ENCODE data around the gene HIVEP3. TPM values are rescaled to one million over a fixed set of nuclear protein-coding genes. Genes with fewer than 3 reads are reported as not detected.
A peak's percentile ranks its signal among the peaks of the same experiment; 100 is the strongest.

The HIVEP3 gene
- total and polyA plus RNA-seq, 4 donors = 7.0 to 14.7 (median 8.8) TPM

DNA sequence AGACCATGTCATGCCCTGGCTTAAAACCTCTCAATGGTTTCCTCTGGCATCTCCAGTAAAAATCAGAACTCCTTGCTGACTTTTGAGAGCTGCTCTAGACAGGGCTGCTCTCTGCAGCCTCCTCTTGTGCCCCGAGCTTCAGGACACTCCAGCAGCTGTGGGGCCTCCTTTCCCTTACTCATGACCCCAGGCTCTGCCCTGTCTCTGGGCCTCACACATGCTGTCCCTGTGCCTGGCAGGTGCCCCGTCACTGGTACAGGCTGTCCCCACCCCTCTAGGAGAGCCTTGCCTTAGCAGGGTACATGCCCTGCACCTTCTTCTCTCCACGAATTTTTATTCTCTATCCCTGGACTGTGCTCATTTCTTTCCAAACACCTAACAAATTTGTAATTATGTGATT, 43.2 kb downstream of the HIVEP3 start:
- Histone ChIP-seq H3K4me3 (no peak overlapping the region), H3K9ac (ENCODE audit: insufficient read depth in 1 of 2, low read length in 2 of 2) (no peak overlapping the region), H3K36me3 (ENCODE audit: control insufficient read depth in 4 of 4, insufficient read depth in 4 of 4, low read length in 4 of 4) (no peaks in the 10 kb centered on the region), H3K27ac (ENCODE audit: low read depth in 1 of 2, low read length in 1 of 2) (peak overlapping the region in 1 of 2 donors; percentile 25), H3K4me1 (ENCODE audit: control insufficient read depth in 5 of 5, insufficient read depth in 5 of 5, low read length in 5 of 5) (peaks cover 0 to 30% (median 15%) of the 10 kb centered on the region in 5 donors), H3K27me3 (ENCODE audit: control insufficient read depth in 3 of 3, insufficient read depth in 3 of 3, low read length in 2 of 3) (no peaks in the 10 kb centered on the region), H3K9me3 (ENCODE audit: control insufficient read depth in 4 of 4, insufficient read depth in 3 of 4, low read length in 3 of 4) (no peaks in the 10 kb centered on the region)
- TF ChIP-seq, protein P1, sequence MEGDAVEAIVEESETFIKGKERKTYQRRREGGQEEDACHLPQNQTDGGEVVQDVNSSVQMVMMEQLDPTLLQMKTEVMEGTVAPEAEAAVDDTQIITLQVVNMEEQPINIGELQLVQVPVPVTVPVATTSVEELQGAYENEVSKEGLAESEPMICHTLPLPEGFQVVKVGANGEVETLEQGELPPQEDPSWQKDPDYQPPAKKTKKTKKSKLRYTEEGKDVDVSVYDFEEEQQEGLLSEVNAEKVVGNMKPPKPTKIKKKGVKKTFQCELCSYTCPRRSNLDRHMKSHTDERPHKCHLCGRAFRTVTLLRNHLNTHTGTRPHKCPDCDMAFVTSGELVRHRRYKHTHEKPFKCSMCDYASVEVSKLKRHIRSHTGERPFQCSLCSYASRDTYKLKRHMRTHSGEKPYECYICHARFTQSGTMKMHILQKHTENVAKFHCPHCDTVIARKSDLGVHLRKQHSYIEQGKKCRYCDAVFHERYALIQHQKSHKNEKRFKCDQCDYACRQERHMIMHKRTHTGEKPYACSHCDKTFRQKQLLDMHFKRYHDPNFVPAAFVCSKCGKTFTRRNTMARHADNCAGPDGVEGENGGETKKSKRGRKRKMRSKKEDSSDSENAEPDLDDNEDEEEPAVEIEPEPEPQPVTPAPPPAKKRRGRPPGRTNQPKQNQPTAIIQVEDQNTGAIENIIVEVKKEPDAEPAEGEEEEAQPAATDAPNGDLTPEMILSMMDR (IDR thresholded peaks at IDR 0.05; ENCODE audit: control extremely low read depth, extremely low read depth) = no peak
- DNase-seq (no peak), ATAC-seq (ENCODE audit: insufficient read depth, low FRiP score) (no peak)
- 68 to 71% methylated on average over 3 of the region's 3 CpGs for WGBS, 2 donors

DNA sequence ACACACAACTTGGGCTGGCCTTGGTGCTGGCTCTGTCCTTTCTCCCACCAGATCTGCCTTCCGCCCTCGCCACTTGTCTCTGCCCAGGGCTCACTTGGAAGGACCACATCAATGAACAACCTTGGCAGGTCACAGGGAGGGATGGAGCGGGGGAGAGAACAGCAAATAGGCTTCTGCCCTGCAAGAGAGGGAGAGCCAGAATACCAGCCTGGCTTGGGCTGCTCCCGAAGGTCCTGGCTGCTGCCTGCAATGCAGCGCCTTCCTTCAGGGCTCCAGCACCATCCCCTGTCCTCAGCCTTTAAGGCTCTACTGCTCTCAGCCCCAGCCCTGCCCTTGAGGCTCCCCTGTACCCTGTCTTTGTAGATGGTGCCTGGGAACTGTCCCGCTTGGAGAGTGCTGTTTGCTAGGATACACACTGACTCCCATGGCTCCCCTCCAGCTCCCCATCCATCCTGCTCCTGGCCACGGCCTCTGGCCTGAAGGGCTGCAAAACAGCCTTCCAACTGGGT, 43.8 kb downstream of the HIVEP3 start:
- Histone ChIP-seq H3K9ac (ENCODE audit: insufficient read depth in 1 of 2, low read length in 2 of 2) (no peak overlapping the region), H3K4me3 (no peak overlapping the region), H3K4me1 (ENCODE audit: control insufficient read depth in 5 of 5, insufficient read depth in 5 of 5, low read length in 5 of 5) (peaks cover 0 to 30% (median 19%) of the 10 kb centered on the region in 5 donors), H3K36me3 (ENCODE audit: control insufficient read depth in 4 of 4, insufficient read depth in 4 of 4, low read length in 4 of 4) (no peaks in the 10 kb centered on the region), H3K27ac (ENCODE audit: low read depth in 1 of 2, low read length in 1 of 2) (peak overlapping the region in 1 of 2 donors; percentile 25), H3K27me3 (ENCODE audit: control insufficient read depth in 3 of 3, insufficient read depth in 3 of 3, low read length in 2 of 3) (no peaks in the 10 kb centered on the region), H3K9me3 (ENCODE audit: control insufficient read depth in 4 of 4, insufficient read depth in 3 of 4, low read length in 3 of 4) (no peaks in the 10 kb centered on the region)
- WGBS, 2 donors = 85 to 86% methylated on average over 7 of the region's 7 CpGs
- TF ChIP-seq, protein P1 (IDR thresholded peaks at IDR 0.05; ENCODE audit: control extremely low read depth, extremely low read depth) = no peak
- peak; percentile 48 to 74 (median 62) for DNase-seq
- no peak for ATAC-seq (ENCODE audit: insufficient read depth, low FRiP score)

DNA sequence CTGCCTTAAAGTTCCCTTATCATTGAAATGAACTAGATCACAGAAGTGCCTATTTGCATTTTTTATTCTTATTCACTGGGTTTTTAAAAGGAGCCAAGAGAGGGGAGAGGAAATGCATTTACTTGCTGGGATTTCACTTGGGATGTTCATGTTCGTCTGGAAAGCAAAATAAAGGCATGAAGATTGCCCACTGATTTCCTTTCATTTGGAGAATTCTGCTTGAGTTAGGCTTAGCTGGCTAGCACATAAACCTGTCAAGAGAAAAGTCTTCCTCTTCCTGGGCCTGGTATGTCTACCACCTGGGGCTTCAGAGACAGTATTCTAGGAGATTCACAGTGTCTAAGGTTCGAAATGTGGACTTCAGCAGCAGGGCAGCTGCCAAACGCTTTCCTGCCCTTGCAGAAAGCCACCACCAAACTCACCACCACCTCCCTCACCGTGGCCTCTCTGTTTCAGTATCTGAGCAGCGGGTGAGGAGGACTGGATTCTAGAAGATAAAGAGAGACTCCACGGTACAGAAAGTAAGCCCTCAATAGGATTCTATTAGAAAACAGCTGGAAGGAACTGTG, 44.5 kb downstream of the HIVEP3 start:
- DNase-seq (no peak), ATAC-seq (ENCODE audit: insufficient read depth, low FRiP score) (no peak)
- no peaks in the 10 kb centered on the region for H3K27me3 ChIP-seq (ENCODE audit: control insufficient read depth in 3 of 3, insufficient read depth in 3 of 3, low read length in 2 of 3)
- H3K9me3 ChIP-seq (ENCODE audit: control insufficient read depth in 4 of 4, insufficient read depth in 3 of 4, low read length in 3 of 4) = no peaks in the 10 kb centered on the region
- H3K4me1 ChIP-seq (ENCODE audit: control insufficient read depth in 5 of 5, insufficient read depth in 5 of 5, low read length in 5 of 5) = peaks cover 0 to 30% (median 19%) of the 10 kb centered on the region in 5 donors
- WGBS, 2 donors = 57 to 79% methylated on average over 6 of the region's 6 CpGs
- no peaks in the 10 kb centered on the region for H3K36me3 ChIP-seq (ENCODE audit: control insufficient read depth in 4 of 4, insufficient read depth in 4 of 4, low read length in 4 of 4)
- TF ChIP-seq, protein P1 (IDR thresholded peaks at IDR 0.05; ENCODE audit: control extremely low read depth, extremely low read depth) = no peak
- H3K27ac ChIP-seq (ENCODE audit: low read depth in 1 of 2, low read length in 1 of 2) = peak overlapping the region in 1 of 2 donors; percentile 30
- H3K9ac ChIP-seq (ENCODE audit: insufficient read depth in 1 of 2, low read length in 2 of 2) = no peak overlapping the region
- no peak overlapping the region for H3K4me3 ChIP-seq
